HG03066 (cell line): ENCODE results near the gene PGAM2.

Source experiments
- ATAC-seq: cut with Tn5 transposase; IDR thresholded peaks from one replicate; pipeline ENCODE4 v1.9.1; 2021; ENCODE audit warnings: low read depth; ENCODE audit not compliant: unreplicated experiment

PGAM2 gene

GRCh38 chr7:44067064-44067951 lies 1.9 kb upstream of the PGAM2 start:
- ATAC-seq = no peak

GRCh38 chr7:44066494-44067063 lies 1.2 kb upstream of the PGAM2 start:
- ATAC-seq = no peak

- ATAC-seq = no peak
Measured at GRCh38 chr7:44066111-44066460, 719 bp upstream of the PGAM2 start.

- ATAC-seq = no peak
Measured at GRCh38 chr7:44064791-44065430, 456 bp downstream of the PGAM2 start.

GRCh38 chr7:44063894-44064651 lies 1.3 kb downstream of the PGAM2 start:
- ATAC-seq = no peak

- ATAC-seq = no peak
Measured at GRCh38 chr7:44063547-44063893, 1.8 kb downstream of the PGAM2 start.

GRCh38 chr7:44062903-44063295 lies 2.5 kb downstream of the PGAM2 start:
- no peak for ATAC-seq

- no peak for ATAC-seq
Measured at GRCh38 chr7:44062180-44062902, 3.0 kb downstream of the PGAM2 start.

GRCh38 chr7:44061645-44062179 lies 3.7 kb downstream of the PGAM2 start:
- ATAC-seq = no peak

GRCh38 chr7:44060948-44061644 lies 4.3 kb downstream of the PGAM2 start:
- ATAC-seq = no peak

- ATAC-seq = no peak
Measured at GRCh38 chr7:44060091-44060947, 5.0 kb downstream of the PGAM2 start.

GRCh38 chr7:44059219-44060090 lies 5.9 kb downstream of the PGAM2 start:
- ATAC-seq = peak; percentile 72

- no peak for ATAC-seq
Measured at GRCh38 chr7:44058759-44059218, 6.6 kb downstream of the PGAM2 start.

GRCh38 chr7:44057849-44058758 lies 7.3 kb downstream of the PGAM2 start:
- no peak for ATAC-seq

GRCh38 chr7:44057181-44057848 lies 8.1 kb downstream of the PGAM2 start:
- no peak for ATAC-seq

- no peak for ATAC-seq
Measured at GRCh38 chr7:44056681-44057080, 8.7 kb downstream of the PGAM2 start.
